HG02763 (cell line): ENCODE results near the gene ADRM1.

Experiments used
- ATAC-seq: cut with Tn5 transposase; IDR thresholded peaks from one replicate; pipeline ENCODE4 v1.9.1; 2021; ENCODE audit warnings: mild to moderate bottlenecking, moderate library complexity; ENCODE audit not compliant: unreplicated experiment

ADRM1 gene

GRCh38 chr20:62334881-62335280 lies 32.1 kb downstream of the ADRM1 start:
- no peak for ATAC-seq

GRCh38 chr20:62335532-62335931 lies 32.7 kb downstream of the ADRM1 start:
- no peak for ATAC-seq

- no peak for ATAC-seq
These were observed 33.5 kb downstream of the ADRM1 start for GRCh38 chr20:62336329-62336728.

- ATAC-seq, result no peak
These were observed 34.2 kb downstream of the ADRM1 start for GRCh38 chr20:62336775-62337557.

GRCh38 chr20:62337558-62338293 lies 34.9 kb downstream of the ADRM1 start:
- ATAC-seq, result no peak

GRCh38 chr20:62338294-62338620 lies 35.5 kb downstream of the ADRM1 start:
- no peak for ATAC-seq

GRCh38 chr20:62339647-62340062 lies 36.9 kb downstream of the ADRM1 start:
- ATAC-seq, result peak; percentile 60

GRCh38 chr20:62342910-62343309 lies 40.1 kb downstream of the ADRM1 start:
- no peak for ATAC-seq

GRCh38 chr20:62344092-62344491 lies 41.3 kb downstream of the ADRM1 start:
- ATAC-seq, result no peak

GRCh38 chr20:62344782-62345181 lies 42.0 kb downstream of the ADRM1 start:
- ATAC-seq, result no peak

GRCh38 chr20:62345681-62346370 lies 43.0 kb downstream of the ADRM1 start:
- ATAC-seq, result no peak

- ATAC-seq, result no peak
These were observed 43.8 kb downstream of the ADRM1 start for GRCh38 chr20:62346398-62347150.

- no peak for ATAC-seq
These were observed 44.3 kb downstream of the ADRM1 start for GRCh38 chr20:62347151-62347404.

- no peak for ATAC-seq
These were observed 44.6 kb downstream of the ADRM1 start for GRCh38 chr20:62347445-62347844.

- ATAC-seq, result no peak
These were observed 45.8 kb downstream of the ADRM1 start for GRCh38 chr20:62348604-62349003.

- no peak for ATAC-seq
These were observed 46.8 kb downstream of the ADRM1 start for GRCh38 chr20:62349556-62350097.

GRCh38 chr20:62350098-62350628 lies 47.4 kb downstream of the ADRM1 start:
- ATAC-seq, result no peak

GRCh38 chr20:62350629-62351422 lies 48.0 kb downstream of the ADRM1 start:
- no peak for ATAC-seq

- ATAC-seq, result no peak
These were observed 48.9 kb downstream of the ADRM1 start for GRCh38 chr20:62351469-62352401.
